Spleen (tissue), 11 donors: Measurements from ENCODE around the gene MED25. TPM values are rescaled to one million over a fixed set of nuclear protein-coding genes. Genes with fewer than 3 reads are reported as not detected.

Experiments used
- DNase-seq: peaks from one replicate; pipeline ENCODE4 v3.0.0-alpha.2; 2020
- H3K27ac ChIP-seq, 8 donors: fragments of 200-600 bp; sonication (generic) in 7 of 8; 1 replicate in 4 of 8; 2 replicates in 4 of 8; pipeline versions ENCODE4 v1.5.0 to v1.8.0; 2016 to 2021; ENCODE audit warnings: inconsistent platforms in 4 of 8, mild to moderate bottlenecking in 4 of 8, moderate library complexity in 1 of 8
- H3K27me3 ChIP-seq, 7 donors: fragments of 200-600 bp; sonication (generic) in 6 of 7; replicated peaks in 1 of 7; 1 replicate in 4 of 7; 2 replicates in 3 of 7; pipeline versions ENCODE4 v1.5.0 to v1.8.0; 2016 to 2021; ENCODE audit warnings: inconsistent platforms in 3 of 7, mild to moderate bottlenecking in 1 of 7
- H3K36me3 ChIP-seq, 6 donors: fragments of 200-600 bp; sonication (generic) in 5 of 6; 1 replicate in 4 of 6; 2 replicates in 2 of 6; pipeline versions ENCODE4 v1.5.0 to v1.8.0; 2016 to 2021; ENCODE audit warnings: inconsistent platforms in 2 of 6
- H3K4me1 ChIP-seq, 6 donors: fragments of 200-600 bp; sonication (generic) in 5 of 6; 1 replicate in 3 of 6; 2 replicates in 3 of 6; pipeline versions ENCODE4 v1.5.0 to v1.8.0; 2016 to 2021; ENCODE audit warnings: inconsistent platforms in 3 of 6
- H3K4me3 ChIP-seq, 8 donors: fragments of 200-600 bp; sonication (generic) in 7 of 8; 1 replicate in 4 of 8; 2 replicates in 4 of 8; pipeline versions ENCODE4 v1.5.0 to v1.8.0; 2016 to 2021; ENCODE audit warnings: inconsistent platforms in 4 of 8, mild to moderate bottlenecking in 4 of 8, moderate library complexity in 2 of 8
- H3K9me3 ChIP-seq, 8 donors: fragments of 200-600 bp; sonication (generic) in 7 of 8; 1 replicate in 4 of 8; 2 replicates in 4 of 8; pipeline versions ENCODE4 v1.5.0 to v1.8.0; 2016 to 2021; ENCODE audit warnings: inconsistent platforms in 4 of 8
- POLR2A ChIP-seq, 3 donors: fragments of 450-650 bp; IDR thresholded peaks; one replicate each; pipeline ENCODE4 v1.5.1; 2017; ENCODE audit warnings: antibody characterized with exemption in 3 of 3, mild to moderate bottlenecking in 1 of 3
- POLR2AphosphoS5 ChIP-seq, 3 donors: sonication (generic); formaldehyde crosslinking; IDR thresholded peaks; one replicate each; pipeline ENCODE4 v1.5.1; 2017; ENCODE audit warnings: antibody characterized with exemption in 3 of 3
- WGBS, 5 donors: extraction: QIAGEN DNeasy Blood & Tissue Kit in 3 of 5; methylation state at CpG; one replicate each; pipeline versions ENCODE4 v1.1.5 to v1.1.7; 2013 to 2018; 5-methylcytosine and 5-hydroxymethylcytosine counted together
- intact Hi-C: fragments of 100-400 bp; cut with DNase I; formaldehyde crosslinking; loops from one replicate; pipeline ENCODE4 v1.15.0; 2023; ENCODE audit warnings: low total_unique reads
- polyA plus RNA-seq, 3 donors: library from polyadenylated mRNA; stranded (reverse); fragments of 200-250 nt; gene quantifications; one replicate each; pipeline ENCODE4 v1.2.1, GENCODE V29; 2013
- total RNA-seq, 7 donors: library from RNA; depleted of rRNA in 3 of 7; stranded (reverse); fragments of >200 nt in 3 of 7; fragmentation: NEBNext Ultra II Directional in 4 of 7; extraction: Animal tissue kit (Norgen Biotek cat#: 25700) in 4 of 7; gene quantifications; one replicate each; pipeline versions ENCODE4 v1.1.0 to v1.2.1, GENCODE V29; 2016 to 2021
- TF ChIP-seq, protein P1 (sequence below), 11 experiments: fragments of 200-600 bp in 7 of 11; fragments of 450-650 bp in 4 of 11; sonication (generic) in 4 of 11; IDR thresholded peaks in 8 of 11; conservative IDR thresholded peaks in 3 of 11; 1 replicate in 7 of 11; 2 replicates in 4 of 11; pipeline versions ENCODE4 v1.4.0 to v1.8.0; 2016 to 2021; ENCODE audit warnings: antibody characterized with exemption in 11 of 11, inconsistent platforms in 4 of 11, mild to moderate bottlenecking in 1 of 11
- donor health status: healthy with polysubstance abuse.
- donor health status: DM: no; HTN: no; CAD: no; lungs with moderate emphysema.
- donor health status: DM: no; HTN: no; CAD: no.
- donor health status: Bipolar disorder and iron deficiency.
- donor health status: healthy.
- donor health status: DM: no; HTN: no; CAD: no.
- donor health status: DM: yes; HTN: yes; CAD: no.

Gene MED25
- total and polyA plus RNA-seq, 10 donors = 26.6 to 61.0 (median 44.9) TPM

- no peak overlapping the region for H3K27ac ChIP-seq
- TF ChIP-seq POLR2A (IDR thresholded peaks at IDR 0.05) (no peak), POLR2AphosphoS5 (IDR thresholded peaks at IDR 0.05) (no peak)
- TF ChIP-seq, protein P1, sequence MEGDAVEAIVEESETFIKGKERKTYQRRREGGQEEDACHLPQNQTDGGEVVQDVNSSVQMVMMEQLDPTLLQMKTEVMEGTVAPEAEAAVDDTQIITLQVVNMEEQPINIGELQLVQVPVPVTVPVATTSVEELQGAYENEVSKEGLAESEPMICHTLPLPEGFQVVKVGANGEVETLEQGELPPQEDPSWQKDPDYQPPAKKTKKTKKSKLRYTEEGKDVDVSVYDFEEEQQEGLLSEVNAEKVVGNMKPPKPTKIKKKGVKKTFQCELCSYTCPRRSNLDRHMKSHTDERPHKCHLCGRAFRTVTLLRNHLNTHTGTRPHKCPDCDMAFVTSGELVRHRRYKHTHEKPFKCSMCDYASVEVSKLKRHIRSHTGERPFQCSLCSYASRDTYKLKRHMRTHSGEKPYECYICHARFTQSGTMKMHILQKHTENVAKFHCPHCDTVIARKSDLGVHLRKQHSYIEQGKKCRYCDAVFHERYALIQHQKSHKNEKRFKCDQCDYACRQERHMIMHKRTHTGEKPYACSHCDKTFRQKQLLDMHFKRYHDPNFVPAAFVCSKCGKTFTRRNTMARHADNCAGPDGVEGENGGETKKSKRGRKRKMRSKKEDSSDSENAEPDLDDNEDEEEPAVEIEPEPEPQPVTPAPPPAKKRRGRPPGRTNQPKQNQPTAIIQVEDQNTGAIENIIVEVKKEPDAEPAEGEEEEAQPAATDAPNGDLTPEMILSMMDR (IDR thresholded peaks at IDR 0.05 in 8 of 11, conservative IDR thresholded peaks at IDR 0.05 in 3 of 11) = no peak
- no peaks in the 10 kb centered on the region for H3K27me3 ChIP-seq
- no peak overlapping the region for H3K4me3 ChIP-seq
- DNase-seq = no peak
- peaks cover 0 to 31% (median 14%) of the 10 kb centered on the region in 6 donors for H3K4me1 ChIP-seq
- peaks cover 0 to 55% (median 41%) of the 10 kb centered on the region in 6 donors for H3K36me3 ChIP-seq
- no peaks in the 10 kb centered on the region for H3K9me3 ChIP-seq
- intact Hi-C loops = no loop called here
- 83 to 89% (median 88%) methylated on average over 17 of the region's 17 CpGs for WGBS, 5 donors
Measured at GRCh38 chr19:49840736-49841249, 22.7 kb downstream of the MED25 start.

- Histone ChIP-seq H3K27me3 (no peaks in the 10 kb centered on the region), H3K4me1 (peaks cover 0 to 39% (median 17%) of the 10 kb centered on the region in 6 donors), H3K9me3 (no peaks in the 10 kb centered on the region), H3K36me3 (peaks cover 0 to 30% (median 17%) of the 10 kb centered on the region in 6 donors), H3K27ac (peak overlapping the region; percentile 19 to 78 (median 66)), H3K4me3 (no peak overlapping the region)
- intact Hi-C loops = no loop called here
- DNase-seq = no peak
- WGBS, 5 donors = 55 to 74% (median 63%) methylated on average over 3 of the region's 3 CpGs
- TF ChIP-seq POLR2A (IDR thresholded peaks at IDR 0.05) (no peak), POLR2AphosphoS5 (IDR thresholded peaks at IDR 0.05) (peak in 1 of 3 donors; percentile 51)
Measured at GRCh38 chr19:49843265-49843664, 25.2 kb downstream of the MED25 start.

- intact Hi-C loops = no loop called here
- Histone ChIP-seq H3K4me1 (peaks cover 0 to 51% (median 24%) of the 10 kb centered on the region in 6 donors), H3K27me3 (no peaks in the 10 kb centered on the region), H3K9me3 (peaks cover 0 to 6% (median 0%) of the 10 kb centered on the region in 8 donors), H3K4me3 (no peak overlapping the region), H3K27ac (peak overlapping the region in 4 of 8 donors; percentile 64 to 78 (median 71)), H3K36me3 (peaks cover 0 to 19% (median 6%) of the 10 kb centered on the region in 6 donors)
- DNase-seq = no peak
- 56 to 85% (median 69%) methylated on average over 17 to 18 of the region's 18 CpGs for WGBS, 5 donors
- TF ChIP-seq, protein P1 (IDR thresholded peaks at IDR 0.05 in 8 of 11, conservative IDR thresholded peaks at IDR 0.05 in 3 of 11) = no peak
- no peak for TF ChIP-seq POLR2A (IDR thresholded peaks at IDR 0.05)
- peak in 1 of 3 donors; percentile 31 for TF ChIP-seq POLR2AphosphoS5 (IDR thresholded peaks at IDR 0.05)
Measured at GRCh38 chr19:49844138-49845095, 26.3 kb downstream of the MED25 start.

DNA sequence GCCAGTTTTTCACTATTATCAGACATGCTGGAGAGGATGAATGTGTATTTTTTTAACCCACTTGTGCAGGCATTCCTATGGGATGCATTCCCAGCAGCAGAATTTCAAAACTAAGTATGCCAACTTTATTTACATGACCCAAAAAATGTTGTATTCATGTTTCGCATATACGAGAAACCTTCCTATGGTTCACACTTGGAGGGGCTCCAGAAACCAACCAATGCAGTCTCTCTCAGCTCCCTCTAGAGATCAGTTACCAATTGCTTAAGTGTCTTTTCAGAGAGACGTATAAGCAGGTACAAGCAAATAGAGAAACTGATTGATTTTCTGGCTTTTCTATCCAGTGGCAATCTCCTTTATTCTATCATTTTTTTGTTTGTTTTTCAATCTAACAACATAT is 27.3 kb downstream of the MED25 start:
- Histone ChIP-seq H3K9me3 (peaks cover 0 to 6% (median 0%) of the 10 kb centered on the region in 8 donors), H3K4me3 (no peak overlapping the region), H3K27ac (no peak overlapping the region), H3K4me1 (peaks cover 0 to 61% (median 32%) of the 10 kb centered on the region in 6 donors), H3K36me3 (peaks cover 0 to 9% (median 2%) of the 10 kb centered on the region in 6 donors), H3K27me3 (no peaks in the 10 kb centered on the region)
- WGBS, 5 donors = 62 to 85% (median 67%) methylated on average over 3 of the region's 3 CpGs
- DNase-seq = no peak
- intact Hi-C loops = no loop called here
- TF ChIP-seq, protein P1 (IDR thresholded peaks at IDR 0.05 in 8 of 11, conservative IDR thresholded peaks at IDR 0.05 in 3 of 11) = no peak
- TF ChIP-seq POLR2AphosphoS5 (IDR thresholded peaks at IDR 0.05) (no peak), POLR2A (IDR thresholded peaks at IDR 0.05) (no peak)
